SK-N-SH treated with all-trans-retinoic acid at 6 μM for 48 hours (cell line): ENCODE data around the gene CHRNA3.

Experiments
- ARNTL ChIP-seq: fragments of 450-650 bp; formaldehyde crosslinking; IDR thresholded peaks from 2 replicates; pipeline ENCODE4 v1.5.0; 2020; ENCODE audit warnings: low read depth, mild to moderate bottlenecking, moderate library complexity, borderline replicate concordance
- BACH2 ChIP-seq: fragments of 250-450 bp; sonication (Bioruptor Pico); IDR thresholded peaks from 2 replicates; pipeline ENCODE4 v1.9.0; 2021; ENCODE audit warnings: mild to moderate bottlenecking, borderline replicate concordance
- CSDC2 ChIP-seq: fragments of 250-450 bp; sonication (Bioruptor Pico); IDR thresholded peaks from 2 replicates; pipeline ENCODE4 v1.5.0; 2020; ENCODE audit warnings: mild to moderate bottlenecking, moderate library complexity
- GLIS3 ChIP-seq: fragments of 250-450 bp; sonication (Bioruptor Pico); IDR thresholded peaks from 2 replicates; pipeline ENCODE4 v1.5.0; 2020; ENCODE audit warnings: mild to moderate bottlenecking, moderate library complexity
- PATZ1 ChIP-seq: fragments of 250-450 bp; sonication (Bioruptor Pico); IDR thresholded peaks from 2 replicates; pipeline ENCODE4 v1.8.0; 2020; ENCODE audit warnings: mild to moderate bottlenecking, moderate library complexity, borderline replicate concordance
- POU6F1 ChIP-seq: fragments of 250-450 bp; sonication (Bioruptor Pico); IDR thresholded peaks from 2 replicates; pipeline ENCODE4 v1.8.0; 2021; ENCODE audit warnings: low read depth, mild to moderate bottlenecking, moderate library complexity, borderline replicate concordance
- RARB ChIP-seq: fragments of 250-450 bp; sonication (Bioruptor Pico); IDR thresholded peaks from 2 replicates; pipeline ENCODE4 v1.8.0; 2021; ENCODE audit warnings: mild to moderate bottlenecking, moderate library complexity
- SNAI2 ChIP-seq: fragments of 250-450 bp; sonication (Bioruptor Pico); IDR thresholded peaks from 2 replicates; pipeline ENCODE4 v1.5.0; 2020; ENCODE audit warnings: mild to moderate bottlenecking, moderate library complexity
- ZNF565 ChIP-seq: fragments of 450-650 bp; formaldehyde crosslinking; conservative IDR thresholded peaks from 2 replicates; pipeline ENCODE4 v1.5.0; 2020; ENCODE audit warnings: low read depth, mild to moderate bottlenecking, moderate library complexity
- ZNF70 ChIP-seq: fragments of 450-650 bp; formaldehyde crosslinking; IDR thresholded peaks from 2 replicates; pipeline ENCODE4 v1.5.0; 2020; ENCODE audit warnings: mild to moderate bottlenecking, moderate library complexity
- ZNF8 ChIP-seq: fragments of 450-650 bp; formaldehyde crosslinking; IDR thresholded peaks from 2 replicates; pipeline ENCODE4 v1.5.0; 2020; ENCODE audit warnings: mild to moderate bottlenecking, moderate library complexity
- TF ChIP-seq, protein P1 (sequence below): fragments of 250-450 bp; sonication (Bioruptor Pico); IDR thresholded peaks from 2 replicates; pipeline ENCODE4 v1.5.1; 2020; ENCODE audit warnings: low read depth, mild to moderate bottlenecking, moderate library complexity

DNA sequence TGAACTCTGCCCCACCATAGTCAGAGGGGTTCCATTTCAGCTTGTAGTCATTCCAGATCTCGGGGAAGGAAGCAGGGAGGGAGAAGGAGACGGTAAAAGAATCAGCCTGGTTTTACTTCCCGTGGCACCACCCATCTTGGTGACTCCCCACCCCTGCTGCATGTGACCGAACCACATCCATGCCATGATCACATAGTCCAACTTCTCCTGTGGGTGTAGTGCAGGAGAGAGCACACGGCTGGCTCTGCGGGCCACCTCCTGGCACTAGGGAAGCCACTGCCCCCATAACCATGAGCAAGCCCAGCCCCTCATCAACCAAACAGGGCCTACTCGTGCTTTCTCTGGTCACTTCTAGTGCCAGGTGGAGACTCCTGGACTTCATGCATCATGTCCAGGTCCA lies 3.7 kb downstream of the CHRNA3 start:
- TF ChIP-seq ZNF565 (CRISPR knock-in tag): no peak
- TF ChIP-seq POU6F1 (CRISPR knock-in tag): no peak
- no peak for TF ChIP-seq RARB
- no peak for TF ChIP-seq ZNF8 (CRISPR knock-in tag)
- TF ChIP-seq GLIS3 (CRISPR knock-in tag): no peak
- TF ChIP-seq PATZ1 (CRISPR knock-in tag): no peak
- TF ChIP-seq, protein P1, sequence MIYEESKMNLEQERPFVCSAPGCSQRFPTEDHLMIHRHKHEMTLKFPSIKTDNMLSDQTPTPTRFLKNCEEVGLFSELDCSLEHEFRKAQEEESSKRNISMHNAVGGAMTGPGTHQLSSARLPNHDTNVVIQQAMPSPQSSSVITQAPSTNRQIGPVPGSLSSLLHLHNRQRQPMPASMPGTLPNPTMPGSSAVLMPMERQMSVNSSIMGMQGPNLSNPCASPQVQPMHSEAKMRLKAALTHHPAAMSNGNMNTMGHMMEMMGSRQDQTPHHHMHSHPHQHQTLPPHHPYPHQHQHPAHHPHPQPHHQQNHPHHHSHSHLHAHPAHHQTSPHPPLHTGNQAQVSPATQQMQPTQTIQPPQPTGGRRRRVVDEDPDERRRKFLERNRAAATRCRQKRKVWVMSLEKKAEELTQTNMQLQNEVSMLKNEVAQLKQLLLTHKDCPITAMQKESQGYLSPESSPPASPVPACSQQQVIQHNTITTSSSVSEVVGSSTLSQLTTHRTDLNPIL (CRISPR knock-in tag): no peak
- TF ChIP-seq BACH2 (CRISPR knock-in tag): no peak
- TF ChIP-seq CSDC2 (CRISPR knock-in tag): no peak
- TF ChIP-seq ARNTL (CRISPR knock-in tag): no peak
- no peak for TF ChIP-seq SNAI2 (CRISPR knock-in tag)
- TF ChIP-seq ZNF70 (CRISPR knock-in tag): no peak
